ENCODE data around the gene ABCA12. TPM values are rescaled to one million over a fixed set of nuclear protein-coding genes. Genes with fewer than 3 reads are reported as not detected.

Gene ABCA12
- total RNA-seq = under 0.01 TPM in 1 of 2 replicates, not detected in the other

GRCh38 chr2:215138479-215138878 lies at the start of gene ABCA12:
ABCA12 (minus strand) TSS chr2:215138626; CDS start chr2:215138208, 418 bp downstream.

Other genes with a start within 250 kb of the ABCA12 start
- 46.6 and 51.6 TPM in 2 replicates for gene ATIC, start 173.4 kb upstream of the ABCA12 start, total RNA-seq